IMR-90 (cell line): ENCODE results near the gene MT1G. TPM values are rescaled to one million over a fixed set of nuclear protein-coding genes. Genes with fewer than 3 reads are reported as not detected.

Experiments used
- ATAC-seq: fragments of 200-7000 bp; cut with Tn5 transposase; 2 replicates; pipeline ENCODE4 v1.9.1; 2020; ENCODE audit warnings: low read depth, mild to moderate bottlenecking, moderate library complexity
- BruUV-seq: library from RNA; stranded (reverse); fragments of 400-500 nt; replicated peaks from 2 replicates; lab custom pipeline; 2021; lab: Mats Ljungman, UMichigan
- CTCF ChIA-PET: fragments of 300-600 bp; formaldehyde crosslinking; extraction: SDS; loops from one replicate; lab custom pipeline; 2021; ENCODE audit warnings: antibody characterized with exemption; lab: Yijun Ruan, JAX
- POLR2A ChIA-PET: fragments of 300-600 bp; sonication (Branson Sonifier 250); formaldehyde crosslinking; loops from one replicate; lab custom pipeline; 2022; ENCODE audit warnings: antibody characterized with exemption; ENCODE audit not compliant: unreplicated experiment; lab: Charles Lee
- DNase-seq: peaks from one replicate; pipeline ENCODE4 v3.0.0; 2013
- H2AFZ ChIP-seq: replicated peaks from 2 replicates; pipeline ENCODE3; 2013; ENCODE audit warnings: low read length, mild to moderate bottlenecking; ENCODE audit not compliant: poor library complexity
- H2AK5ac ChIP-seq: 2 replicates; pipeline ENCODE4 v1.6.1; 2013; ENCODE audit warnings: low read depth, low read length, inconsistent platforms
- H2AK9ac ChIP-seq: replicated peaks from 2 replicates; pipeline ENCODE3; 2013; ENCODE audit warnings: mild to moderate bottlenecking, low read depth, low read length, moderate library complexity; ENCODE audit not compliant: poor library complexity
- H2BK120ac ChIP-seq: 2 replicates; pipeline ENCODE4 v1.6.1; 2013; ENCODE audit warnings: low read depth, low read length, inconsistent platforms
- H2BK15ac ChIP-seq: 3 replicates; pipeline ENCODE4 v1.6.1; 2013; ENCODE audit warnings: low read depth, low read length, inconsistent platforms
- H2BK20ac ChIP-seq: 2 replicates; pipeline ENCODE4 v1.6.1; 2013; ENCODE audit warnings: low read depth, mild to moderate bottlenecking, inconsistent platforms, low read length, moderate library complexity
- H2BK5ac ChIP-seq: 2 replicates; pipeline ENCODE4 v1.6.1; 2013; ENCODE audit warnings: mild to moderate bottlenecking, low read depth, low read length, inconsistent platforms; ENCODE audit not compliant: poor library complexity, severe bottlenecking
- H3K14ac ChIP-seq: replicated peaks from 2 replicates; pipeline ENCODE4 v1.6.1; 2013; ENCODE audit warnings: low read depth, low read length, inconsistent platforms
- H3K18ac ChIP-seq: 2 replicates; pipeline ENCODE4 v1.6.1; 2013; ENCODE audit warnings: low read depth, low read length, control low read depth
- H3K23ac ChIP-seq: 2 replicates; pipeline ENCODE4 v1.6.1; 2013; ENCODE audit warnings: low read depth, low read length, inconsistent platforms
- H3K27ac ChIP-seq: 2 replicates; pipeline ENCODE4 v1.5.1; 2013; ENCODE audit warnings: mild to moderate bottlenecking, control low read depth, low read length; ENCODE audit not compliant: insufficient read depth
- H3K27me3 ChIP-seq: 2 replicates; pipeline ENCODE4 v1.6.1; 2013; ENCODE audit warnings: low read length; ENCODE audit not compliant: control insufficient read depth, insufficient read depth
- H3K36me3 ChIP-seq: 2 replicates; pipeline ENCODE4 v1.6.1; 2013; ENCODE audit warnings: low read length, mixed read lengths; ENCODE audit not compliant: control insufficient read depth, insufficient read depth
- H3K4ac ChIP-seq: 2 replicates; pipeline ENCODE4 v1.6.1; 2013; ENCODE audit warnings: low read depth, low read length, inconsistent platforms
- H3K4me1 ChIP-seq: 2 replicates; pipeline ENCODE4 v1.6.1; 2013; ENCODE audit warnings: low read length, mixed read lengths; ENCODE audit not compliant: control insufficient read depth, insufficient read depth
- H3K4me2 ChIP-seq: 2 replicates; pipeline ENCODE4 v1.6.1; 2013; ENCODE audit warnings: low read depth, mild to moderate bottlenecking, control low read depth, low read length, moderate library complexity
- H3K4me3 ChIP-seq: 2 replicates; pipeline ENCODE4 v1.5.1; 2013; ENCODE audit warnings: low read depth, mild to moderate bottlenecking, control low read depth, low read length, moderate library complexity; ENCODE audit not compliant: insufficient read depth
- H3K56ac ChIP-seq: 2 replicates; pipeline ENCODE4 v1.6.1; 2013; ENCODE audit warnings: low read length, inconsistent platforms; ENCODE audit not compliant: insufficient read depth; ENCODE audit errors: extremely low read depth
- H3K79me1 ChIP-seq, 2 experiments: 2 replicates each; pipeline ENCODE4 v1.6.1; 2013; ENCODE audit warnings: low read length in 2 of 2, inconsistent platforms in 1 of 2, low read depth in 1 of 2
- H3K9ac ChIP-seq: 2 replicates; pipeline ENCODE4 v1.6.1; 2013; ENCODE audit warnings: low read depth, low read length, control low read depth
- H3K9me1 ChIP-seq: 2 replicates; pipeline ENCODE4 v1.6.1; 2013; ENCODE audit warnings: low read length, inconsistent platforms; ENCODE audit not compliant: insufficient read depth
- H3K9me3 ChIP-seq: 2 replicates; pipeline ENCODE4 v1.6.1; 2013; ENCODE audit warnings: low read length; ENCODE audit not compliant: control insufficient read depth, insufficient read depth
- H4K20me1 ChIP-seq: 2 replicates; pipeline ENCODE4 v1.6.1; 2013; ENCODE audit warnings: low read length, inconsistent platforms; ENCODE audit not compliant: insufficient read depth
- H4K5ac ChIP-seq: 2 replicates; pipeline ENCODE4 v1.6.1; 2013; ENCODE audit warnings: mild to moderate bottlenecking, low read depth, low read length, control low read depth
- H4K8ac ChIP-seq, 2 experiments: 2 replicates each; pipeline ENCODE4 v1.6.1; 2013; ENCODE audit warnings: low read depth in 2 of 2, low read length in 2 of 2, control low read depth in 1 of 2, inconsistent platforms in 1 of 2
- H4K91ac ChIP-seq: 2 replicates; pipeline ENCODE4 v1.6.1; 2013; ENCODE audit warnings: low read depth, low read length, inconsistent platforms; ENCODE audit not compliant: insufficient read depth
- BHLHE40 ChIP-seq: fragments of 150-350 bp; IDR thresholded peaks from 2 replicates; pipeline ENCODE4 v1.6.1; 2016; ENCODE audit warnings: mild to moderate bottlenecking, low read depth, low read length
- CEBPB ChIP-seq: IDR thresholded peaks from 2 replicates; pipeline ENCODE4 v1.6.1; 2012; ENCODE audit warnings: low read depth, low read length, improper control_type of control experiment
- CHD1 ChIP-seq: IDR thresholded peaks from 2 replicates; pipeline ENCODE4 v1.6.1; 2012; ENCODE audit warnings: low read depth, low read length, improper control_type of control experiment
- MAZ ChIP-seq: IDR thresholded peaks from 2 replicates; pipeline ENCODE4 v1.6.1; 2012; ENCODE audit warnings: low read depth, mild to moderate bottlenecking, low read length, improper control_type of control experiment, moderate library complexity, borderline replicate concordance
- MXI1 ChIP-seq: IDR thresholded peaks from 2 replicates; pipeline ENCODE4 v1.6.1; 2012; ENCODE audit warnings: low read depth, mild to moderate bottlenecking, low read length, moderate library complexity, borderline replicate concordance
- POLR2A ChIP-seq: IDR thresholded peaks from 2 replicates; pipeline ENCODE4 v1.6.1; 2012; ENCODE audit warnings: mild to moderate bottlenecking, low read depth, low read length
- SMC3 ChIP-seq: fragments of 150-350 bp; IDR thresholded peaks from 2 replicates; pipeline ENCODE4 v1.6.1; 2016; ENCODE audit warnings: low read depth, mild to moderate bottlenecking, antibody characterized with exemption, low read length, moderate library complexity
- WGBS, 2 experiments: methylation state at CpG; one replicate each; pipeline versions ENCODE4 v1.1.5 to v1.1.7; 2013; ENCODE audit warnings: missing lambda C conversion rate in 2 of 2; ENCODE audit not compliant: insufficient read length in 1 of 2; ENCODE audit errors: extremely low coverage in 2 of 2; 5-methylcytosine and 5-hydroxymethylcytosine counted together
- dilution Hi-C: fragments of 300-500 bp; cut with HindIII; formaldehyde crosslinking; loops from one replicate; pipeline ENCODE4 v1.14.3; 2018; ENCODE audit warnings: low sequenced_read_pairs; ENCODE audit not compliant: unreplicated experiment
- in situ Hi-C: fragments of 300-500 bp; cut with MboI; formaldehyde crosslinking; loops from 3 replicates; pipeline ENCODE4 v1.14.3; 2019; ENCODE audit warnings: low sequenced_read_pairs, inconsistent platforms, mixed read lengths
- intact Hi-C: fragments of 100-400 bp; cut with micrococcal nuclease; formaldehyde crosslinking; loops from 2 replicates; pipeline ENCODE4 v1.10.0; 2022
- polyA plus RNA-seq, 3 experiments: library from polyadenylated mRNA; depleted of rRNA; stranded (reverse); fragments of >200 nt; gene quantifications; 2 replicates each; pipeline ENCODE4 v1.2.3, GENCODE V29; 2012; ENCODE audit warnings: low replicate concordance in 1 of 3
- total RNA-seq: library from RNA; depleted of rRNA; stranded (reverse); fragments of >200 nt; gene quantifications from 2 replicates; pipeline ENCODE4 v1.2.3, GENCODE V29; 2012

MT1G gene
- total and polyA plus RNA-seq, 2 of the 4 experiments (the other 2 are of a cell fraction), result 0.48 TPM; not detected in 1

DNA sequence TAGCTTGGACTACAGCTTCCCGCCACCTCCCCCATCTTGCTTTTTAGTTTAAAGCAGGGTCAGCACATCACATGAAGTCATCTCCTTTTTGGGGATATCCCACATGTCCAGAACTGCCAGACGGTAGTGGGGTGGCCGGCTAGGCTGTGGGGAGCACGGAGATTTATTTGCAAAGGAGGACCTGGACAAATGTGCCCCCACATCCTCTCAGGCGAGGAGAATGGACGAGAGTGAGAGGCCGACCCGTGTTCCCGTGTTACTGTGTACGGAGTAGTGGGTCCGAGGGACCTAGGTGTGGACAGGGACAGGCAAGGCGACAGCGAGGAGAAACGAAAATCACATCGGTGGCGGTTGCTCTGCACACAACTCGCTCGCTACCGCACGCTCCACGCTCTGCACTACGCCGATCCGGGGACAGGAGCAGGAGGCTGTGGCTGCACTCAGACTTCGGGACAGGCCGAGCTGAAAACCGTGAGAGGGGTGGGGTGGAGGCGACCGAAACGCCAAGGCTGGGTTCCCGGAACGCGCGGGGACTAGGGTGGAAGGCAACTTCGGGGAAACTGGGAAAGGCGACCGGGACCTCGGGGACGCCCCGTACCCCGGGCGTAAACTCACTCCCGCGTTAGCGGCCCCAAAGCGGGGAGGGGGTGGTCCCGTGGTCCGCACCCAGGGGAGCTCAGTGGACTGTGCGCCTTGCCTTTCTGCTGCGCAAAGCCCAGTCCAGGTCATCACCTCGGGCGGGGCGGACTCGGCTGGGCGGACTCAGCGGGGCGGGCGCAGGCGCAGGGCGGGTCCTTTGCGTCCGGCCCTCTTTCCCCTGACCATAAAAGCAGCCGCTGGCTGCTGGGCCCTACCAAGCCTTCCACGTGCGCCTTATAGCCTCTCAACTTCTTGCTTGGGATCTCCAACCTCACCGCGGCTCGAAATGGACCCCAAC, 29.8 kb downstream of the MT1G start, which contains the start of gene MT1A (continued):
- no peak for TF ChIP-seq CHD1
- no peak for TF ChIP-seq MXI1

- POLR2A ChIA-PET, result no interaction called here
- CTCF ChIA-PET, result no interaction called here
- H3K4me2 ChIP-seq, result no peak overlapping the region
- no peak overlapping the region for H4K5ac ChIP-seq
- no peak overlapping the region for H3K9ac ChIP-seq
- BruUV-seq, result no TSS peak
- H3K23ac ChIP-seq, result no peak overlapping the region
- no peak overlapping the region for H2AK9ac ChIP-seq
- H2BK15ac ChIP-seq, result no peak overlapping the region
- DNase-seq (no peak), ATAC-seq (no peak)
- no peaks in the 10 kb centered on the region for H3K9me1 ChIP-seq
- H4K20me1 ChIP-seq, result no peaks in the 10 kb centered on the region
- H2BK20ac ChIP-seq, result no peak overlapping the region
- in situ Hi-C loops (no loop called here), intact Hi-C loops (no loop called here), dilution Hi-C loops (no loop called here)
- H3K14ac ChIP-seq, result no peak overlapping the region
- no peak overlapping the region for H3K27ac ChIP-seq
- peaks cover 2% of the 10 kb centered on the region; the same call in 1 of the 2 replicates for H3K9me3 ChIP-seq
- no peaks in the 10 kb centered on the region for H3K36me3 ChIP-seq
- H3K56ac ChIP-seq, result no peak overlapping the region
- H3K79me1 ChIP-seq, result no peaks in the 10 kb centered on the region
- WGBS, 2 experiments, result no CpG with 5 or more reads among the region's 9 CpGs
- no peak overlapping the region for H2BK120ac ChIP-seq
- no peak overlapping the region for H3K4me3 ChIP-seq
- TF ChIP-seq SMC3 (no peak), POLR2A (no peak), CEBPB (no peak), BHLHE40 (no peak), CHD1 (no peak), MAZ (no peak)
- no peaks in the 10 kb centered on the region; the same call in 1 of the 2 replicates for H3K4me1 ChIP-seq
- H3K27me3 ChIP-seq, result peaks cover 89% of the 10 kb centered on the region
- H2AK5ac ChIP-seq, result no peak overlapping the region
- H4K91ac ChIP-seq, result no peak overlapping the region
- no peak overlapping the region for H2AFZ ChIP-seq
- no peak overlapping the region for H2BK5ac ChIP-seq
- H3K4ac ChIP-seq, result no peak overlapping the region
- no peak overlapping the region for H3K18ac ChIP-seq
- no peak overlapping the region for H4K8ac ChIP-seq
Observed at GRCh38 chr16:56636616-56637413, 31.1 kb downstream of the MT1G start.
